Neuron (in vitro differentiated cells): ENCODE measurements around the gene ADORA1.
A peak's percentile ranks its signal among the peaks of the same experiment; 100 is the strongest.

ENCODE experiments used
- H2AFZ ChIP-seq: one replicate; pipeline ENCODE4 v1.6.1; 2013; ENCODE audit warnings: low read depth, mild to moderate bottlenecking, inconsistent platforms, low read length, moderate library complexity
- H3K27me3 ChIP-seq: one replicate; pipeline ENCODE4 v1.6.1; 2013; ENCODE audit warnings: low read length; ENCODE audit not compliant: insufficient read depth
- H3K36me3 ChIP-seq: one replicate; pipeline ENCODE4 v1.6.1; 2013; ENCODE audit warnings: low read length; ENCODE audit not compliant: insufficient read depth
- H3K4me1 ChIP-seq: one replicate; pipeline ENCODE4 v1.6.1; 2013; ENCODE audit warnings: low read length; ENCODE audit not compliant: insufficient read depth
- H3K4me3 ChIP-seq: 2 replicates; pipeline ENCODE4 v1.5.1; 2013; ENCODE audit warnings: mild to moderate bottlenecking, low read length, moderate library complexity
- H3K9me3 ChIP-seq: one replicate; pipeline ENCODE4 v1.6.1; 2013; ENCODE audit warnings: low read length

The ADORA1 gene

GRCh38 chr1:203127666-203128430, at the start of gene ADORA1:
Gene ADORA1, plus strand, starts transcription at chr1:203127726. Its CDS starts 1,116 bp downstream, at chr1:203128842.
- H3K4me1 ChIP-seq = peaks cover 4% of the 10 kb centered on the region
- H3K36me3 ChIP-seq = no peaks in the 10 kb centered on the region
- H3K27me3 ChIP-seq = peaks cover 50% of the 10 kb centered on the region
- H3K9me3 ChIP-seq = no peaks in the 10 kb centered on the region
- peak within 1 kb of the TSS; percentile 38 for H3K4me3 ChIP-seq
- peak within 1 kb of the TSS; percentile 56 for H2AFZ ChIP-seq

DNA sequence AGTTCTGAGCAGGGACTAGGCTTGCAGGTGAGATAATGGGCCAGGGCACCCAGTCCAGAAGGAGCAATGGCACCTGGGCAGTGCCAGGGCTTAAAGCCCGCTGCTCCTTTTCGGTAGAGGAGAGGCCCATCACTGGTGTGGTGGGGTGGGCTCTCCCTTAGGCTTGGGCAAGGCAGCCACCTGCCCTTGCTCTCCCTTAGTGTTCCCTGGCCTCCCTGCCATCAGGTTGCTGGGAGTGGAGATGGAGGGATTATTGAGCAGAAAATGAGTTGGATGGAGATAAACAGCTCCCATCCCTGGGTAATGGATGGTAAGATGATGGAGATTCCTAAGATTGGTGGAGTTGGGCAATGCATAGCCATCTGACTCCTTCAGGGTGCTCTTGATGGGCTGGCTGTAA, 49.6 kb upstream of the ADORA1 start:
- H3K4me1 ChIP-seq = no peaks in the 10 kb centered on the region
- H3K27me3 ChIP-seq = peaks cover 56% of the 10 kb centered on the region
- no peaks in the 10 kb centered on the region for H3K36me3 ChIP-seq
- no peak overlapping the region for H2AFZ ChIP-seq
- peaks cover 3% of the 10 kb centered on the region for H3K9me3 ChIP-seq
- H3K4me3 ChIP-seq = no peak overlapping the region

- peaks cover 3% of the 10 kb centered on the region for H3K9me3 ChIP-seq
- H2AFZ ChIP-seq = no peak overlapping the region
- H3K36me3 ChIP-seq = no peaks in the 10 kb centered on the region
- no peaks in the 10 kb centered on the region for H3K4me1 ChIP-seq
- no peak overlapping the region for H3K4me3 ChIP-seq
- peaks cover 56% of the 10 kb centered on the region for H3K27me3 ChIP-seq
These were observed 49.0 kb upstream of the ADORA1 start for GRCh38 chr1:203078478-203078877.

- H3K4me1 ChIP-seq = no peaks in the 10 kb centered on the region
- no peak overlapping the region for H2AFZ ChIP-seq
- no peak overlapping the region for H3K4me3 ChIP-seq
- H3K9me3 ChIP-seq = peaks cover 3% of the 10 kb centered on the region
- H3K36me3 ChIP-seq = no peaks in the 10 kb centered on the region
- peaks cover 49% of the 10 kb centered on the region for H3K27me3 ChIP-seq
These were observed 47.1 kb upstream of the ADORA1 start for GRCh38 chr1:203080456-203080855.

DNA sequence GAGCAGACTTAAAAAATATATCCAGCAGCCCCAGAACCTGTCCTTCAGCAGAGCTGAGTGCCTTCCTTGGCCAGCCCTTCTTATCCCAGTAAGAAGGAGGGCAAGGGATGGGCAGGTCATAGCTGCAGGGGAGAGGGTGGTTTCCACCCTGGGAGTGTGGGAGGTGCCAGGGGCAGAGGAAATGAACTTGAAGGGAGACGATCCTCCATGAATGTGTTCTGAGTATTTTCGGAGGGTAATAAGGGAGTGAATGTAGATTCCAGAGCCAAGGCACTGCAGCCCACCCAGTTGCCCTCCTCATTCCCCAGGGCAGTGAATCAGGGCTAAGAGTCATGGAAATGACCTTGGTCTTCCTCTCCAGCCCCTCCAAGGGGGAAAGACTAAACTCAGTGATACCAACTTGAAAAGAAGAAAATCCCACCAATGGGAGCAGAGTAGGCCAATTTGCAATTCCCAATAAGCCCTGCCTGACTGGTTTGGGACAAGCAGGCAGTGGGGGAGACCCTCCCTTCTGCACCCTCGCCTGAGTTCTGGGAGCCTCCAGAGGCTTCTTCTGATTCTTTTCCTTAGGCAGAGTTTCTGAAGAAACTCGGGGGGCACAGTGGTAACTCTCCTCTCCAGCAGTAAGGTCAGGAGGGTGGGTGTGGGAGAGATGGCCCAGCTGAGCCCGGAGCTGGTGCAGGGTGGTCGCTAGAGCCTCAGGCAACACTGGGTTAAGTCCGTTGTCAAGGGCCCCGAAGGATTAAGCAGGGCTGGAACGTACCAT, 45.9 kb upstream of the ADORA1 start:
- peaks cover 41% of the 10 kb centered on the region for H3K27me3 ChIP-seq
- H2AFZ ChIP-seq = no peak overlapping the region
- no peaks in the 10 kb centered on the region for H3K36me3 ChIP-seq
- H3K4me3 ChIP-seq = no peak overlapping the region
- H3K9me3 ChIP-seq = no peaks in the 10 kb centered on the region
- H3K4me1 ChIP-seq = no peaks in the 10 kb centered on the region

DNA sequence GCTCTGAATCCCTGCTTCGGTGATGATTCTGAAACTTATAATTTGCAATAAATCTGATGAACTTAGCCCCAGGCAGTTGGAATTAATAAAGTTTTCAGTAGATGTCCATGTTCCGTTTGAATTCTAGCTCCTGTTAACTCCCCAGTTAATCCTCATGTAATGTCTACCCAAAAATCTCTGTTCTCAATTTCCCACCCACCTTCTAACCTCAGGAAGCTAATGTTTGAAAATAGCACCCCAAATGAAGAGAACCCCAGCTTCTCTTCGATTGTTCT, 45.4 kb upstream of the ADORA1 start:
- peaks cover 36% of the 10 kb centered on the region for H3K27me3 ChIP-seq
- H3K9me3 ChIP-seq = no peaks in the 10 kb centered on the region
- H3K4me1 ChIP-seq = no peaks in the 10 kb centered on the region
- no peak overlapping the region for H3K4me3 ChIP-seq
- no peaks in the 10 kb centered on the region for H3K36me3 ChIP-seq
- no peak overlapping the region for H2AFZ ChIP-seq

- Histone ChIP-seq H3K4me3 (no peak overlapping the region), H3K9me3 (no peaks in the 10 kb centered on the region), H3K27me3 (peaks cover 38% of the 10 kb centered on the region), H2AFZ (no peak overlapping the region), H3K4me1 (no peaks in the 10 kb centered on the region), H3K36me3 (no peaks in the 10 kb centered on the region)
These were observed 44.7 kb upstream of the ADORA1 start for GRCh38 chr1:203082571-203083462.

GRCh38 chr1:203083463-203083921, 44.0 kb upstream of the ADORA1 start:
- Histone ChIP-seq H3K4me1 (no peaks in the 10 kb centered on the region), H3K9me3 (no peaks in the 10 kb centered on the region), H3K27me3 (peaks cover 37% of the 10 kb centered on the region), H3K36me3 (no peaks in the 10 kb centered on the region), H3K4me3 (no peak overlapping the region), H2AFZ (no peak overlapping the region)

- Histone ChIP-seq H2AFZ (no peak overlapping the region), H3K36me3 (no peaks in the 10 kb centered on the region), H3K4me1 (no peaks in the 10 kb centered on the region), H3K9me3 (no peaks in the 10 kb centered on the region), H3K4me3 (no peak overlapping the region), H3K27me3 (peaks cover 27% of the 10 kb centered on the region)
These were observed 42.7 kb upstream of the ADORA1 start for GRCh38 chr1:203084588-203085527.

DNA sequence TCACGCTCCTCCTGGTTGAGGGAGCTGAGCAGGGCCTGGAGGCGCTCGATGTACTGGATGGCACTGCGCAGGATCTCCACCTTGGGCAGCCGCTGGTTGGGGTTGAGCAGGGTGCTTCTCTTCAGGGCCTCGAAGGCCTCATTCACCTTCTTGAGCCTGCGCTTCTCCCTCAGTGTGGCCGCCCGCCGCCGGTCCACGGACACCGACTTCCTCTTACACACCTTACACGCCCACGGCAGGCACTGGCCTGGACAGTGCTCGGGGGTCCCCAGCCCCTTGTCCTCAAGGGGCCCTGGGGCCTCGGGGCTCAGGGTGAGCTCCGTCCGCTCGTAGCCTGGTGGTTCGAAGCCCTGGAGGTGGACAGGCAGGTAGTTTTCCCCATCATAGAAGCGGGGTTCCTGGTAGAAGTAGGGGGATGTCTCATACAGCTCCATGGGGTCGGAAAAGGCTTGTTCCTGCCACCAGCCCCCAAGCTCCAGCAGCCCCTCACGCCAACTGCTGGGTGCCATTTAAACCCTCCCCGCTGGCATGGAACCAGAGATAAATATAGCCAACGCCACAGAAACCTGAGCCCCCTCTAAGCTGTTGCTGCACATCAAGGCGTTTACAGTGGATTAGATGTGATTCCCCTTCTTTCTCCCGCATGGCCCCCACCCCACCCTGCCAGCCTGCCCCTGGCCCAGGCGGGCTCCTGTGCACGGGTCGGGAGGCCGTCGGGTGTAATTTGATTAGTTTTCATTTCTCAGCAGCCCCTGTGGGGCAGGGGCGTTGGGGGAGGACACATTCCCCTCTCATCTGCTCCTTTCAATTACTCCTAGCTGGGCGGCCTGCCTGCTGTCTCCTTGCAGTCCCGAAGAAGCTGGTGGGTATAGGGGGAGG, 41.8 kb upstream of the ADORA1 start, which contains the start of gene MYOG:
Gene MYOG, minus strand, starts transcription at position 485 of the 879 bp plus-strand sequence. Its CDS starts 51 bp downstream, at position 434.
- H2AFZ ChIP-seq = no peak within 1 kb of the TSS
- no peaks in the 10 kb centered on the region for H3K9me3 ChIP-seq
- H3K36me3 ChIP-seq = no peaks in the 10 kb centered on the region
- no peak within 1 kb of the TSS for H3K4me3 ChIP-seq
- H3K4me1 ChIP-seq = no peaks in the 10 kb centered on the region
- peaks cover 21% of the 10 kb centered on the region for H3K27me3 ChIP-seq

- no peaks in the 10 kb centered on the region for H3K9me3 ChIP-seq
- H3K4me3 ChIP-seq = no peak overlapping the region
- no peak overlapping the region for H2AFZ ChIP-seq
- peaks cover 13% of the 10 kb centered on the region for H3K27me3 ChIP-seq
- H3K36me3 ChIP-seq = no peaks in the 10 kb centered on the region
- no peaks in the 10 kb centered on the region for H3K4me1 ChIP-seq
These were observed 40.3 kb upstream of the ADORA1 start for GRCh38 chr1:203086992-203087763.
